ENCODE measurements around the gene FMNL2.

DNA sequence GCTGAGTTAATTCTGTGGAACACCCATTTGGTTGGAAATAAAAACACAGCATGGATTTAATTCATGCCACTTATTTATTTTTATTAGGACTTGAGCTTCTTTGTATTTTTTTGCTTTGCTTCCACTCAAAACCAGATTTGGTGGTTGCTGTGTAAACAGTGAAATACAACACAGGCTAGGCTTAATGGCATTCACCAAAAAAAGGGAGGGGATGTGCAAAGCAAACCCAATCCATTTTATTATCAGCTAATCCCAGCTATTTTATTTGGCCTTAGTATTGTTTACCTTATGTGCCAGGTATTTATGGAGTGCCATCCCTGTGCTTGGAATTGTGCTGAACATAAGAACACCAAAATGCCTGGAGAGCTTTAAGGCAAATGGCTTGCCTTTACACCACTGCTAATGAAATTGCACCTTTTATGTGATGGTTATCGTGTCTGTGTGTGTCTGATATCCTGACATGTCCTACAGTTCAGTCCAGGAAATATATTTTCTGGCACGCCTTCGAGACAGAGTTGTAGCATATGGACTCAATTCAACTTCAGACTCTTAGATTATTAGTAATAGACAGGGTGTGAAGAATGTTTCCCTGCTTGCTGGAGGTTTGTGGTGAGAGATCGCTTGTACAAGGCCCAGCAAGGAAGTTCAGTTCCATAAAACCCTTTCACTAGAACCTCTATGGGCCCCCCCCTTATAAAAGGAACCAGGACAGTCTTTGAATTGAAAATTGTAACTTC, 282.6 kb downstream of the FMNL2 start:
- TF ChIP-seq SUZ12 (IDR thresholded peaks at IDR 0.05) (no peak), HDGF (IDR thresholded peaks at IDR 0.05; ENCODE audit: borderline replicate concordance) (no peak), SP1 (IDR thresholded peaks at IDR 0.05) (no peak), TARDBP (IDR thresholded peaks at IDR 0.05) (no peak), PKNOX1 (IDR thresholded peaks at IDR 0.05) (no peak), BHLHE40 (IDR thresholded peaks at IDR 0.05; ENCODE audit: borderline replicate concordance) (no peak), NFRKB (IDR thresholded peaks at IDR 0.05) (no peak), FOXA1 (IDR thresholded peaks at IDR 0.05) (no peak), ZNF384 (IDR thresholded peaks at IDR 0.05) (no peak), FOXM1 (IDR thresholded peaks at IDR 0.05; ENCODE audit: borderline replicate concordance) (no peak), FOXK2 (IDR thresholded peaks at IDR 0.05) (no peak), ELF4 (IDR thresholded peaks at IDR 0.05) (no peak), ARNT (IDR thresholded peaks at IDR 0.05) (no peak)

Data from HEK293T (cell line).